Ammon's horn (tissue), 1 donor: ENCODE measurements around the gene TRAF3.

ENCODE experiments used
- DNase-seq: peaks from one replicate; pipeline ENCODE4 v3.0.0-alpha.2; 2016; ENCODE audit warnings: low spot score

TRAF3 gene

DNA sequence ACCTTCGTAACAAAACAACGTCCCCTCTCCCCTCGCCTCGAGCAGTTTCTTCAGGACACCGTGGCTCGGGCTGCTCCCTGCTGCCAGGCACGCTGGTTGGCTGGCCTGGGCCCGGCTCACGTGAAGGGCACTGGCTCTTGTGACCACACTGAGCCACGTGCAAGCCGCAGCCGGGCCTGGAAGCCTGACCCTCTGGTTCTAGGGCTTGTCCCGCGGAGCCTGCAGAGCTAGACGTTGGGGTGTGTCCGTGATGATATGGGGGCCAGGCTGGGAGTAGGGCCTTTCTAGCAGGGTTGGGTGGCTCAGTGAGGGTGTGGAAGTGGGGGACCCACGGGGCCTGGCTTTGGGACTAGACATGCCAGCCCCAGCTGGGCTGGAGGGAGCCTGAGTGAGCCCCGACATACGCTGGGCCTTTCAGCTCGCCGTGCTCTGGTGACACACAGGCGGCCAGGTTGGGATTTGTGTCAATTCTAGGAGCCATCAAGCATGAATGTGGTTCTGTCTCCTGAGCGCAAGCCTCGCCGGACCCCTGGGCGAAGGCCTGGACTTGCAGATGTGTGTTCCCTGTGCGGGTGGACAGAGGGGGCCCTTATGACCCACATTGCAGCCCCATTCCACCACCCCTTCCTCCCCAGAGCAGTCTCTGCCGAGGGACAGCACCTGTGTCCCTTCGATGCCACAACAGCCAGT is 131.7 kb downstream of the TRAF3 start:
- no peak for DNase-seq

DNA sequence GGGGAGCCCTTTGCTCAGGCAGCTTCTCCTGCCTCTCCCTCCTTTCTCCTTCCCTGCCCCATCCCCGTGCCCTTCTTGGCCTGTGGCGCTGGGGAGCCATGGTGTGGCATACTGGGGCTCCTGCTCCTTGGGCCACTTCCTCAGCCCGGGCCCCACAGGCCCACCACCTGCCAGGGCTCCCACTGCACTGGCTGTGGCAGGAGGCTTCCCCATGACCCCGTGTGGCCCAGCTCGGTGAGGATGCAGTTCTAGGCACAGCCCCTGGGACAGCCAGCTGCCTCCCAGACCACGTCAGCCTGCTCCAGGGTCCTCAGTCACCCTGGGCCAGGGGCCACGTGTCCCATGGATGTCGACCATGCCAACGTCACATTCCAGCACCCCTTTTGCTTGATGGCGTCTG is 132.2 kb downstream of the TRAF3 start:
- no peak for DNase-seq

DNA sequence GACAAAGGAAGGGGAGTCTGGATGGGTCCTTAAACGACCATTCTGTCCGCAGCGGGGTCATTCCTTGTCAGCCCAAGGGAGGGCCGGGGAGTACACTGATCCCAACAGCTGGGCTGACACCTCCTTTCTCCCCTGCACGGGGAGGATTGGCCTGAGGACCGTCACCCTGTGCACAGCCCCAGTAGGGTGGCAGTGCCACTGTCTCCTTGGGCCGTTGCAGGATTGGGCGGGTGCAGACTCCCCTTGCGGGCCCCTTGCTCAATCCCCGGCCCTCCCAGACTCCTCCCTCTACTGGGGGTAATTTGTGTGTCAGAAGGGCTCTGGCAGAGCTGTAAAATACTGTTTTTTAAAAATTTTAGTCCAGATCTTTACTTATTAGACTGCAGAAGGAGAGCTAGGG is 132.7 kb downstream of the TRAF3 start:
- DNase-seq: no peak

DNA sequence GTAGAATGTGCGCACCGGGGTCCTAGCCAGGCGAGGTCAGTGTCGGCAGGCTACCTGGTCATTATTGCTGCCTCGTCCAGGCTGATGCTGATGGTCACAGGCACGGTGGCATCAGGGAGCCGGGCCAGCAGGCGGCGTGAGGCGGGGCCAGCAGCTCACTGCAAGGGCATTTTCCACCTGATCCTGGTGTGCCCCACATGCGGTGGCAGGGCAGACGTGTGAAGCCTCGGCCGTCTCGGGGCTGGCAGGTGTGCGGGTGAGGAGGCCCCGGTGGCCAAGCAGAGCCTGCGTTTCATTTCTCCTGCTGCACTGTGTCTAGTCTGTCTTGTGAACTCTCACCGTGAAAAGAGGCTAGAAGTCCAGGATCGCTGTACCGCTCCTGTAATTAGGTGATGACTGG is 133.2 kb downstream of the TRAF3 start:
- no peak for DNase-seq

DNA sequence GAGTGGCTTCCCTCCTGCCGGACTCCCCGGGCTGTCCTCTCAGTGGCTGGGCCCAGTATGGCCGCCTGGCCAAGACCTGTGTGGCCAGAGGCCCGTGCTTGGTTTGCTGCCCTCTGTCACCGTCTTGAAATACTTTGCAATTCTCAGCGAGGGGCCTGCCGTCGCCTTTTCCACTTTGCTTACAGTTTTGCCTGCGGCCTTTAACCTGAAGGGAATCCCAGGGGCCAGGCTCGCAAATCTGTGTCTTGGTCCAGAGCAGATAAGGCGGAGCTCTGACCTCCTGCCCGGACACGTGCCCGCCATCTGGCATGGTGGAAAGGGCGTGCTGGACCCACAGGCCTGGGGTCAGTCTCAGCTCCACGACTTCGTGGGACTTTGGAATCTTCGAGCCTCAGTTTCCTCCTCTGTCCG is 134.3 kb downstream of the TRAF3 start:
- DNase-seq: no peak

DNA sequence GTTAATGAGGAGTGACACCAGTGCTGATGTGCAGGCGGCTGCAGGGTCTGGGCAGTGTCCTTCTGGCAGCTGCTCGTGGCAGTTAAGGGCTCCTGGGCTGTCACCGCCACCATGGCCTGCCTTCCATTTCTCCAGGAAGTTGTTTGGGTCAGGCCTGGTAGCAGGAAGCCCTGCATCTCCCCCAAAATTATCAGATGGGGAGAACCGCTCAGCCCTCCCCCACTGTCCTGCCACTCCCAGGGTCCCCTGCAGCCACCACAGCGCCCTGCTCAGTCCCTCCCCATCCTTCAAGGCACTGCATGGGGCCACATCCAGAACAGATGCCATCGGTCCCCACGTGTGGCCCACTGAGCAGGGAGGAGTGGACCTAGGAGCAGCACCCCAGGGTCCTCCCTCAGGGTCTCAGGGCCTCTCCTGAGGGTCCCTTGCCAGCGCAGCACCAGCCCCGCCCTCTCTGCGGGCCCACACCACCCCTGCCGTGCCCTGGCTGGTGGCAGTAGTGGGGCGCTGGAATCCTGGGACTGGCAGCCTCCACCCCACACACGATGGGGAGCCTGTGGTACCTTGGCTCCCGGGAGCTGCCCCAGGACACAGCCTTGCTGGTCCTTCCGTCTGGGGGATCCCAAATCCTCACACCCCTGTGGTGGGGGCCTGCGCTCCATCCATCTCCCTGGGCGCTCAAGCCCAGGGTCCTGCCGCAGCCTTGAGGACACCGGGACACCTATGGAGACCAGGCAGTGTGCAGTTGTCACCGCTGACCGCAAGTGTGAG is 134.9 kb downstream of the TRAF3 start:
- no peak for DNase-seq

DNA sequence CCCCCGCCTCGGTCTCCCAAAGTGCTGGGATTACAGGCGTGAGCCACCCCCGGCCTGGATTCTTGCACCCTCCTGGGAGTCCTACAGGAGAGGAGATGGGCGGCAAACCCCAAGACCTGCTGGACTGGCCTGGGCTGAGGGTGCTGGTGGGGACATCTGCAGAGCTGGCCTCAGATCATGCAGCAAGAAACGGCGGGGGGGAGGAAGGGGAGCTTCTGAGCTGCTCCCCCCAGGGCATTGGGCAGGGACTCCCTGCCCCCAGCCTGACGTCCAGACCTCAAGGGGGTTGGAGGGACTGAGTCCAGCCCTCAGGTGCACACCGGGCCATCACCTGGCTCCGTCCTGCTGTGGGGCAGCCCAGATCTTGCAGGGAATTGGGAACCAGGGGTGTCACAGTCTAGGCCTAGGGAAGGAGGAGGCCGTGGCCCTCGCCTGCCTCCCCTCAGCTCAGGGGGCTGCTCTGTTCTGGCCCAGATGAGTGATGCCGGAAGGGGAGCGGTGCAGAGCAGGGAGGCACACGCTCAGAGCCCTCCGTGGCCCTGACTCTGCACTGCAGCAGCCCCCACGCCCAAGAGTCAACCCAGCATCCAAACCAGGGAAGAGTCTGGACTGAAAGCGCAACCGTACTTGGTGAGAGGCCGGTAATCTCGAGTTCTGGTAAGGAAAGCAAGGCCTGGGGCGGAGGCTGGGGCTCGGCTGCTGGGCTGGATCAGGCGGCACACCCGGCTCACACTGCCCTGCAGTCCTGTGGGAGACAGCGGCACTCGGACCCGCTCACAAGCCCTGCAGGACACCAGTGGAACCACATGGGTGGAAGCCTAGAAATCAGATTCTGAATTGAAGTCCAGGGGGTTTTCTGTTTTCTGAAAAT is 136.3 kb downstream of the TRAF3 start:
- DNase-seq: no peak

DNA sequence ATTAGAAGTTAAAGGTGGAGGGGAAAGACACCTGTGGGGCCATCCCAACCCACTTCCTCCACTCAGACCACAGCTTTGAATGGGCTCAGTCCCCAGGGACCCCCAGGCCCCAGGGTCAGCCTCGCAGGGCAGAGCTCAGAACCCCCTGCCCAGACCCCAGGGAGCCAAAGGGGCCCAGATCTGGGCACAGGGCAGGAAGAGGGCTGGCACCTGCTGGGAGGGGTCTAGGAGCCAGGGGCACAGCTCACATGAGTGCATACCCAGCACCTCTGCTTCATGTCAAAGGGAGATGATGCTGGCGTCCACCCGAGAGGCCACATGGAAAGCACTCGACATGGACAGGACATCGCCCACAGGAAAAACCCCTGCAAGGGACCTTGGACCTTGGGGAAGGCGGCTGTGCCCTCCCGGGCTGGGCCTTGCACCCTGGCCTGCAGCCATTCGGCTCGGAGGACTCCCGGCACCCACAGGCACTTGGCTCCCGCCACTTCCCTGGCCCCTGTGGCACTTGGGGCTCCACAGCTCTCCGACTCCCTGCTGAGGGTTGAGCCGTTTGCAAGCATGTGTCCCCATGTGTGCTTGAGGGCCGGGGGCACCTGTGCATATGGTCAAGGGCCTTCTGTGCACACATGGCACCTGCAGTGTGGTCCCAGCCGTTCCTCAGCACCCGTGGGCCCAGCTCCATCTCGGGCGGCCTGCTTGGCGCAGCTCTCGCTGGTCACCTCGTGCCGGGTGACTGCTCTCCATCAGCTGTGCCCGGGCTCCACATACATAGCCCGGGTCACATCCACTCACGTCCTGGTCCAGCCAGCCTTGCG is 137.4 kb downstream of the TRAF3 start:
- no peak for DNase-seq

DNA sequence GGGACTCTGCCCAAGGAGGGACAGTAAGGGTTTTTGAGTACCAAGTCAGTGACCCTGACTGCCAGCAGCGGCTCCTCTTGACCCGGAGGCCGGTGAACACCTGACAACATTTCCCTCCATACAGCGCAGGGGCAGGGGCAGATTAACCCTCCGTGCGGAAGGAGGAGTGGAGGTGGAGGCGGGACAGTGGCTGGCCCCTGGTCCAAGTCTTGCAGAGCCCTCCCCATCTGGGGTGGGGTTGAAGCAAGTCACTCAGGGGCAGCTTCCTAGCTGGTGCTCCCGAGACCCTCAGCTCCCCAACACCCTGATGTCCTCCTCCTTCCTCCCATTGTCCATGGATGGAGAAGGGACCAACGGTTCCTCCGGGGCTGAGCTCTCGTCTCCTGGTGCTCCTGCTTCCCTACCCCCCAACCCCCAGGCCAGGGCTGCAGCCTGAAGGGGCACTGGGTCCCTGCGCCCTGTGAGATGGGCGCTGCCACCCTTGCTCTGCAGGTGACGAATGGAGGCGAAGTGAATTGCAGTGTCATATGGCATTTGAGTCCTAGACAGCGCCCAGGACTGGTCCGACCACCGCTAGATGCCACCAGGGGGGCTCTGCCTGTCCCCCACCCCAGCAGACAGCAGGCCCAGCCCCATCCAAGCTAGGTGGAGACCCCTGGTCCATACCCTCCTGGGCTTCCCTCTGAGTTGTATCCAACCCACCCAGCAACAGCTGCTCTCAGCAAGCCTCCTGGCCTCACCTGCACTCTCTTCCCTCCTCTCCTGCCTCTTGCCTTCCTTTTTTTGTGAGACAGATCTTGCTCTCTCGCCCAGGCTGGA is 138.3 kb downstream of the TRAF3 start:
- DNase-seq: no peak

DNA sequence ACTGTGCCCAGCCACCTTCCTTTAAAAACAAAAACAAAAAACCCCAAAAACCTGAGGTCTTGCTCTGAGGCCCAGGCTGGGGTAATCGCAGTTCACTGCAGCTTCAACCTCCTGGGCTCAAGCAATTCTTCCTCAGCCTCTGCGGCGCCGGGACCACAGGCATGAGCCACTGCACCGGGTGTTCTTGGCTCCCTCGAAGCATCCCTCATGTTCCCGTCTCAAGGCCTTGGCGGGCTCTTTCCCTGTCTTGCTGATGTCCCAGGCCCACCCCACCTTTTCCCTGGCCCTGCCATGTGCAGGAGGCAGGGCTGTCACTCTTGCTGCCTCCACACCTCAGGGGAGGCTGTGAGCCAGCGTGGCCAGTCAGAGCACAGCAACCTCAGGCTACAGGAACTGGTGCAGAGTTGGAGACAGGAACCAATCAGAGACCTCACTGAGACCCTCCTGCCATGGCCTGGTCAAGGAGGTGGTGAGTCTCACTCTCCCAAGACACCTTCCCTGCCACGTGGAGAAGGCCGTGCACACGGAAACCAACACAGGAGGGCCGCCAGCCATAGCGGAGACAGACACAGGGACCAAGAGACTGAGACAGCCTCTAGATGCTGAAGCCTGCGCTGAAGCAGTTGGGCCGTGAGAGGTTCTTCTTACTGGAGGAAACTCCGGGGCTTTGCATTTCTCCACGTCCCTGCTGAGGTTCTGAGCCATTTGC is 139.3 kb downstream of the TRAF3 start:
- DNase-seq: no peak

DNA sequence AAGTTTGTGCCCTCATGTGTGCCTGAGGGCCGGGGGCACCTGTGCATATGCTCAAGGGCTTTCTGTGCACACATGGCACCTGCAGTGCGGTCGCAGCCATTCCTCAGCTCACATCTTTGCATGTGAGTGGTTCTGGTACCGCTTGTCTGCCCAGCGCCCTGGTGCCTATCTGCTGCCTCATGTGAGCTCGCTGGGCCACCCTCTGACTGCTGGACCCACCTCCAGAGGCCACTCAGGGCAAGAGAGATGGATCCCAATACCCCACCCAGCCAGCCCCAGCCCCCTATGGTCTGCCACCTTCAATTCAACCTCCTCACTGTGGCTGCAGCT is 139.8 kb downstream of the TRAF3 start:
- no peak for DNase-seq

DNA sequence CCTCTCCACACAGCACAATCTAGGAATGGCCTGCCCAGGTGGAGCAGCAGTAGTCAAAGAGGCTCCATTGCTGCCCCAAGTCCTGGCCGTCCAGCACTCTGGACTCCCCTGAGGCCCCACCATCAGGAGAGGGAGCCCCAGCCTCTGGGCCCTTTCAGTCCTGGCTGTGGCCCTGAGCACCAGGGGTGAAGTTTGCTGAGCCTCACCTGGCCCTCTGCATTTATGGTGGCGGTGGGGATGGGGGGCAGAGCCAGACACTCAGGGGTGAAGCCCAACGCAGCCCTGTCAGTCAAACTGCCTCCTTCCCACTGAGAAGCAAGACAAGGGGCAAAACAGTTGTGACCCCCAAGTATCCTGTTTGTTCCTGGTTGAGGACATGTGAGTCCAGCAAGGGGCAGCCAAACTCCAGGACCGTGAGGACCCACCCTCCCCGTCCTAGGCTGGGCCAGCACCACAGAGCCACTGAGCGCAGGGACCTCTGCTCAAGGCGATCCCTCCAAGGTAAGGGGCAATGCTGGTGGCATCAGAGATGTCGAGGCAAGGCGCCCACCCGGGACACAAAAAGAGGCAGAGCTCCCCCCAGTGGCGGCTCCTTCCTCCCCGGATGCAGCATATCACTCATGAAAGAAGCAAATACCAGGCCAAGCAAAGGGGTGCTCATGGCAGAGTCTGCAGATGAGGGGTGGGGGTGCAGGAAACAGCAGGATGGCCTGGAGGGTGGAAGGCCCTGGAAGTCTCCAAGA is 140.4 kb downstream of the TRAF3 start:
- peak; percentile 32 for DNase-seq

DNA sequence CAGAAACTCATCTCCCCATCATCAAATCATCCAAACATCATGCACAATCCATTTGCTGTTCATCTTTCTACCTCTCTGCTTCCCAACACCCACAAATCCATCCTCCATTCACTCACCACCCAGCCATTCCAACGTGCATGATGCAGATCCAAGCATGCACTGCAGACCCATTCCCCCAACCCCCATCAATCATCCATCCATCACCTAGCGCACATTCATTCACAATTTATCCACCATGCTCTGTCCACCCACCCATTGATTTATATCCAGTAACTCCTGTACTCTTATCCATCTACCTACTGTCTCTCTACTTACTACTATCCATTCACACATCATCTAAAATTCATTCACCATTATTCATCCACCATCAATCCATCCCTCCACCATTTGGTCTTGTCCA is 141.2 kb downstream of the TRAF3 start:
- DNase-seq: no peak

DNA sequence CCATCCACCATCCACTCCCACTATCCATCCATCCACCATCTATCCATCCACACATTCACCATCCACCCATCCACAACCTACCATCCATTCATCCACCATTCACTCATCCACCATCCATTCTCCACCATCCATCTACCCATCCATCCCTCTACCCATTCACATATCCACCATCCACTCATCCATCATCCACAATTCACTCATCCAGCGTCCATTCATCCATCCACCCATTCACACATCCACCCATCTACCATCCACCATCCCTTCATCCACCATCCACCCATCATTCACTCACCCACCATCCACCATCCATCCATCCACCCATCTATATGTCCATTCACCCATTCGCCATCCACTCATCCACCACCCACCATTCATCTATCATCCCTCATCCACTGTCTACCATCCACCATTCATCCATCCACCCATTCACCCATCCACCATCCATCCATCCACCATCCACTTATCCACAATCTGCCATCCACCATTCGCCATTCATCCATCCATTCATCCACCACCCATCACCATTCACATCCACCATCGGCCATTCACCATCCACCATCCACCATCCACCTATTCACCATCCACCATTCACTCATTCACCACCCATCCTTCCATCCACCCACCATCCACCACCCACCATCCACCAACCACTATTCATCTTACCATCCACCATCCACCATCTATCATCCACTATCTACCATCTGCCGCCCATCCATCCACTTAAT is 143.2 kb downstream of the TRAF3 start:
- DNase-seq: no peak

DNA sequence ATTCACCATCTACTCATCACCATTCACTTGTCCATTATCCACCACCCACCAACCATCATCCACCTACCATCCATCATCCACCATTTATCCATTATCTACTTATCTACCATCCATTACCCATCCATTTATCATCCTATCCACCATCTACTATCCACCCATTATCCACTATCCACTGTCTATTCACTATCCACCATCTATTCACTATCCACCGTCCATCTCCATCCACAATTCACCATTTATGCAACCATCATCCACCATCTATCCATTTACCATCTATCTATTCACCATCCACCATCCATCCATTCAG is 143.7 kb downstream of the TRAF3 start:
- no peak for DNase-seq

DNA sequence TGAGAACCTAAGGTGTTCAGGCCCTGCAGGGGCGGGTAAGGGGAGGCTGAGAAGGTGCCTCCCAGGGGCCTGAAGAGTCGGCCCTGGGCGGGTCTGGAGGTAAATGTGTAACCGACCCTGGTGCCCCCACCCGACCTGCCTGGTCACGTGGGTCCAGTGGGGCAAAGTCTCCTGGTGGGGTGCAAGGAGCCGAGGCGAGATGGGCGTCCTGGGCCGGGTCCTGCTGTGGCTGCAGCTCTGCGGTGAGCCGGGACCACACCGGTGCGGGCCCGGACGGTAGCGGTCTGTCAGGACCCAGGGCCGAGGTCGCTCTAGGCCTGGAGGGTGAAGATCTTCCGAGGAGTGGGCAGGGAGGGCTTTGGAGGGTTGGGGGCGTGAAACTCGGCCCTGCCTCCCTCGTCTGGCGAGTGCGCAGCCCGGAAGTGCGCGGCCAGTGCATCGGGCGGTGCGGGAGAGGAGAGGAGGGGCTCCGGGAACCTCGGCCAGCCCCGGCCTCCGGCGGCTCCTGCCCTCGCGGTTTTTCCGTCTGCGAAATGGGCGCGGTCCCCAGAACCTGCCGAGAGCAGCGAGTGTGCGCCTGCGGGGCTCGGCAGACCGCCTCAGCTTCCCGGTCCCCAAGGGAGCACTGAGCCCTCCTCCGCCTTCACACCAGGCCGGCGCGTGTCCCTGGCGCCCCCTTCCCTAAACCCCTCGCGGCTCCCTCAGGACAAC is 145.4 kb downstream of the TRAF3 start, which contains the start of gene AMN:
Gene AMN, plus strand, starts transcription at position 174 of the 711 bp plus-strand sequence. Its CDS starts 26 bp downstream, at position 200.
- no peak for DNase-seq

DNA sequence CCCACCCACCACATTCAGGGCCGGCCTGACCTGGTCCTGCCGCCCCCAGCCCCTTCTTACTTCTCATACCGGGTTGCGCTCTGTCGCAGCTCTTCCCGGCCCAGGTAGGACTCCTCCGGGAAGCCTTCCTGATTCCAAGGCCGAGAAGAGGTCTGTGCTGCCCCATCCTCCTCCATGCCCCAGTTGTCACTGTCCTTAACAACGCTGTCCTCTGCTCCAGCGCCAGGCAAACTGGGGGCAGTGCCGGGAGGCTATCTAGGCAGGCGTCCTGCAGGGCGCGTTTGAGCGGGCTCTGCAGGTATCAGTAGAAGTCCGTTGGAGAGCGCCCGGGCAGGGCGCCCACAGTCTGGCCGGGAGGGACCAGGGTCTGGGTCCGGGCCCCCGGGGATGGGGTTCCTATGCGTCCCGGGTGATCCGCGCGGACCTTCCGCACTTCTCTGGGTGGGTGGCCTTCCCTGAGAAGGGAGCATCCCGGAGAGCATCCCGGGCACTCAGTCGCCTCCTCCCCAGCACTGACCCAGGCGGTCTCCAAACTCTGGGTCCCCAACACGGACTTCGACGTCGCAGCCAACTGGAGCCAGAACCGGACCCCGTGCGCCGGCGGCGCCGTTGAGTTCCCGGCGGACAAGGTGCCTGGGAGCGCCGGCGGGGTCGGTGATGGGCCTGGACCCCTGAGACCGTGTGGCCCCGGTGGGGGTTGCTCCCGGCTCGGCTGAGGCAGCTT is 146.1 kb downstream of the TRAF3 start:
- DNase-seq: no peak
